ENCODE results near the gene FAM168A.

- TF ChIP-seq POLR2A (IDR thresholded peaks at IDR 0.05) (no peak), CTCF (IDR thresholded peaks at IDR 0.05) (no peak)
These were observed 101.8 kb downstream of the FAM168A start for GRCh38 chr11:73496134-73496533.
